Vagina (tissue), 2 donors: ENCODE measurements around the gene FCAR. TPM values are rescaled to one million over a fixed set of nuclear protein-coding genes. Genes with fewer than 3 reads are reported as not detected.
"Not testable (repeated sequence)": the region's sequence is repeated elsewhere in the genome, so short reads cannot be mapped to it uniquely, and the experiment has no call there.

ENCODE experiments used
- DNase-seq, 2 donors: peaks; one replicate each; pipeline ENCODE4 v3.0.0-alpha.2; 2017; ENCODE audit errors: extremely low spot score in 2 of 2
- H3K27ac ChIP-seq: fragments of 200-600 bp; sonication (generic); one replicate; pipeline ENCODE4 v1.5.1; 2019
- H3K27me3 ChIP-seq: fragments of 200-600 bp; sonication (generic); one replicate; pipeline ENCODE4 v1.5.1; 2019
- H3K36me3 ChIP-seq, 2 donors: fragments of 200-600 bp; sonication (generic); one replicate each; pipeline ENCODE4 v1.5.1; 2017 to 2019
- H3K4me1 ChIP-seq: fragments of 200-600 bp; sonication (generic); one replicate; pipeline ENCODE4 v1.5.1; 2019
- H3K4me3 ChIP-seq, 2 donors: fragments of 200-600 bp; sonication (generic); 1 replicate in 1 of 2; 2 replicates in 1 of 2; pipeline ENCODE4 v1.5.1; 2016 to 2019
- H3K9me3 ChIP-seq: fragments of 200-600 bp; sonication (generic); one replicate; pipeline ENCODE4 v1.5.1; 2019
- POLR2A ChIP-seq, 2 donors: fragments of 450-650 bp; IDR thresholded peaks; one replicate each; pipeline ENCODE4 v1.6.1; 2017; ENCODE audit warnings: antibody characterized with exemption in 2 of 2, mild to moderate bottlenecking in 2 of 2, moderate library complexity in 2 of 2
- POLR2AphosphoS5 ChIP-seq, 2 donors: sonication (generic); formaldehyde crosslinking; IDR thresholded peaks; one replicate each; pipeline ENCODE4 v1.9.0; 2017; ENCODE audit warnings: antibody characterized with exemption in 2 of 2, mild to moderate bottlenecking in 2 of 2, low read depth in 1 of 2; ENCODE audit not compliant: insufficient read depth in 1 of 2
- intact Hi-C: fragments of 100-400 bp; cut with DNase I; formaldehyde crosslinking; loops from one replicate; pipeline ENCODE4 v1.15.1; 2023
- total RNA-seq: library from RNA; depleted of rRNA; stranded (reverse); fragments of >200 nt; gene quantifications from one replicate; pipeline ENCODE4 v1.2.3, GENCODE V29; 2016
- TF ChIP-seq, protein P1 (sequence below), 3 experiments: fragments of 450-650 bp in 2 of 3; fragments of 200-600 bp in 1 of 3; sonication (generic) in 1 of 3; IDR thresholded peaks; one replicate each; pipeline ENCODE4 v1.5.1; 2017 to 2019; ENCODE audit warnings: antibody characterized with exemption in 3 of 3, mild to moderate bottlenecking in 2 of 3, moderate library complexity in 2 of 3

FCAR gene
- total RNA-seq, 1 donor from 2014 or later: 2.2 TPM

GRCh38 chr19:54906819-54907218 lies 32.8 kb downstream of the FCAR start:
- H3K9me3 ChIP-seq: no peaks in the 10 kb centered on the region
- H3K27me3 ChIP-seq: no peaks in the 10 kb centered on the region
- no peak for DNase-seq
- no peaks in the 10 kb centered on the region for H3K36me3 ChIP-seq
- H3K4me3 ChIP-seq: no peak overlapping the region
- H3K4me1 ChIP-seq: no peaks in the 10 kb centered on the region
- no peak overlapping the region for H3K27ac ChIP-seq
- TF ChIP-seq POLR2A (IDR thresholded peaks at IDR 0.05): no peak
- no peak for TF ChIP-seq POLR2AphosphoS5 (IDR thresholded peaks at IDR 0.05; ENCODE audit: insufficient read depth in 1 of 2, low read depth in 1 of 2)
- TF ChIP-seq, protein P1, sequence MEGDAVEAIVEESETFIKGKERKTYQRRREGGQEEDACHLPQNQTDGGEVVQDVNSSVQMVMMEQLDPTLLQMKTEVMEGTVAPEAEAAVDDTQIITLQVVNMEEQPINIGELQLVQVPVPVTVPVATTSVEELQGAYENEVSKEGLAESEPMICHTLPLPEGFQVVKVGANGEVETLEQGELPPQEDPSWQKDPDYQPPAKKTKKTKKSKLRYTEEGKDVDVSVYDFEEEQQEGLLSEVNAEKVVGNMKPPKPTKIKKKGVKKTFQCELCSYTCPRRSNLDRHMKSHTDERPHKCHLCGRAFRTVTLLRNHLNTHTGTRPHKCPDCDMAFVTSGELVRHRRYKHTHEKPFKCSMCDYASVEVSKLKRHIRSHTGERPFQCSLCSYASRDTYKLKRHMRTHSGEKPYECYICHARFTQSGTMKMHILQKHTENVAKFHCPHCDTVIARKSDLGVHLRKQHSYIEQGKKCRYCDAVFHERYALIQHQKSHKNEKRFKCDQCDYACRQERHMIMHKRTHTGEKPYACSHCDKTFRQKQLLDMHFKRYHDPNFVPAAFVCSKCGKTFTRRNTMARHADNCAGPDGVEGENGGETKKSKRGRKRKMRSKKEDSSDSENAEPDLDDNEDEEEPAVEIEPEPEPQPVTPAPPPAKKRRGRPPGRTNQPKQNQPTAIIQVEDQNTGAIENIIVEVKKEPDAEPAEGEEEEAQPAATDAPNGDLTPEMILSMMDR (IDR thresholded peaks at IDR 0.05): no peak
- intact Hi-C loops: no loop called here

DNA sequence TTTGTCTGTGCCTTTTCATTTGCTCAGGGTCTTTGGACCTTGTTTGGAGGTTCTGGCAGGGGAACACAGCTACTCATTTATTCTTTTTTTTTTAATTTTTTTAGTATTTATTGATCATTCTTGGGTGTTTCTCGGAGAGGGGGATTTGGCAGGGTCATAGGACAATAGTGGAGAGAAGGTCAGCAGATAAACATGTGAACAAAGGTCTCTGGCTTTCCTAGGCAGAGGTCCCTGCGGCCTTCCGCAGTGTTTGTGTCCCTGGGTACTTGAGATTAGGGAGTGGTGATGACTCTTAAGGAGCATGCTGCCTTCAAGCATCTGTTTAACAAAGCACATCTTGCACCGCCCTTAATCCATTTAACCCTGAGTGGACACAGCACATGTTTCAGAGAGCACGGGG lies 33.9 kb downstream of the FCAR start:
- H3K9me3 ChIP-seq, intact Hi-C loops, H3K4me3 ChIP-seq, H3K27me3 ChIP-seq, DNase-seq, H3K4me1 ChIP-seq, H3K27ac ChIP-seq, H3K36me3 ChIP-seq: not testable (repeated sequence)

DNA sequence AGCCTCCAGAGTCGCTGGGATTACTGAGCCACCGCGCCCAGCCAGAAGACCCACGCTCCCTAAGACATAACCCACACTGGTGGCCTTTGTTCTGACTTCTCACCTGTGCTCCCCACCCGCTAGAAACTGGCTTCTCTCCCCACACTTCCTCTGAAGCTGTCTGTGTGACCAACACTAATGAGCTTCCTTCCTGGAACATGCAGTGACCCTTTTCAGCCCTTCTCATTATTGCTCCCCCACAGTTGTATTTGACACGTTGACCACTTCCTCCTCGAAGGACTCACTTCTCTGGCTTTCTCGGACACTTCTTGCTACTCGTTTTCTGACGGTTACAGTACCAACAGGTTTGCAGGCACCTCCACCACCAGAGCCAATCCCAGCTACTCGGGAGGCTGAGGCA lies 42.8 kb downstream of the FCAR start:
- no peak for DNase-seq
- H3K27me3 ChIP-seq: no peaks in the 10 kb centered on the region
- H3K27ac ChIP-seq: no peak overlapping the region
- no peak for TF ChIP-seq POLR2A (IDR thresholded peaks at IDR 0.05)
- no peak for TF ChIP-seq POLR2AphosphoS5 (IDR thresholded peaks at IDR 0.05; ENCODE audit: insufficient read depth in 1 of 2, low read depth in 1 of 2)
- no peaks in the 10 kb centered on the region for H3K36me3 ChIP-seq
- no peaks in the 10 kb centered on the region for H3K9me3 ChIP-seq
- intact Hi-C loops: no loop called here
- H3K4me3 ChIP-seq: no peak overlapping the region
- no peaks in the 10 kb centered on the region for H3K4me1 ChIP-seq

GRCh38 chr19:54918499-54918898 lies 44.5 kb downstream of the FCAR start:
- no peak for TF ChIP-seq POLR2AphosphoS5 (IDR thresholded peaks at IDR 0.05; ENCODE audit: insufficient read depth in 1 of 2, low read depth in 1 of 2)
- TF ChIP-seq POLR2A (IDR thresholded peaks at IDR 0.05): no peak
- TF ChIP-seq, protein P1 (IDR thresholded peaks at IDR 0.05): no peak
- Histone ChIP-seq H3K4me1 (no peaks in the 10 kb centered on the region), H3K27ac (no peak overlapping the region), H3K36me3 (no peaks in the 10 kb centered on the region), H3K4me3 (no peak overlapping the region), H3K9me3 (no peaks in the 10 kb centered on the region), H3K27me3 (no peaks in the 10 kb centered on the region)
- no peak for DNase-seq
- intact Hi-C loops: no loop called here

- DNase-seq, intact Hi-C loops, H3K4me1 ChIP-seq, H3K27me3 ChIP-seq, H3K36me3 ChIP-seq, H3K27ac ChIP-seq, H3K4me3 ChIP-seq, H3K9me3 ChIP-seq: not testable (repeated sequence)
Observed at GRCh38 chr19:54919646-54920563, 45.9 kb downstream of the FCAR start.

- TF ChIP-seq, protein P1 (IDR thresholded peaks at IDR 0.05): no peak
- TF ChIP-seq POLR2A (IDR thresholded peaks at IDR 0.05): no peak
- no peak for TF ChIP-seq POLR2AphosphoS5 (IDR thresholded peaks at IDR 0.05; ENCODE audit: insufficient read depth in 1 of 2, low read depth in 1 of 2)
- no peak for DNase-seq
- Histone ChIP-seq H3K4me1 (no peaks in the 10 kb centered on the region), H3K4me3 (no peak overlapping the region), H3K36me3 (no peaks in the 10 kb centered on the region), H3K9me3 (no peaks in the 10 kb centered on the region), H3K27ac (no peak overlapping the region), H3K27me3 (no peaks in the 10 kb centered on the region)
- intact Hi-C loops: no loop called here
Observed at GRCh38 chr19:54921082-54921481, 47.0 kb downstream of the FCAR start.
